GM21786 (cell line): ENCODE measurements around the gene PTX4.
"Not testable (repeated sequence)": the region's sequence is repeated elsewhere in the genome, so short reads cannot be mapped to it uniquely, and the experiment has no call there.

ENCODE experiments used
- ATAC-seq: cut with Tn5 transposase; IDR thresholded peaks from one replicate; pipeline ENCODE4 v1.9.1; 2021; ENCODE audit not compliant: unreplicated experiment

Gene PTX4

GRCh38 chr16:1446296-1447080, 42.3 kb downstream of the PTX4 start:
- no peak for ATAC-seq

- ATAC-seq, result no peak
These were observed 43.1 kb downstream of the PTX4 start for GRCh38 chr16:1445518-1446203.

GRCh38 chr16:1444730-1445517, 43.8 kb downstream of the PTX4 start:
- ATAC-seq, result no peak

GRCh38 chr16:1443980-1444729, 44.6 kb downstream of the PTX4 start, which contains the start of gene CCDC154:
CCDC154 (minus strand) TSS chr16:1444556; CDS start chr16:1444322, 234 bp downstream.
- ATAC-seq, result no peak

- ATAC-seq, result no peak
These were observed 45.3 kb downstream of the PTX4 start for GRCh38 chr16:1443403-1443973.

GRCh38 chr16:1442697-1443096, 46.0 kb downstream of the PTX4 start:
- ATAC-seq, result no peak

GRCh38 chr16:1441391-1441829, 47.3 kb downstream of the PTX4 start:
- ATAC-seq, result no peak

GRCh38 chr16:1439699-1440074, 49.1 kb downstream of the PTX4 start:
- ATAC-seq, result not testable (repeated sequence)

- no peak for ATAC-seq
These were observed 49.6 kb downstream of the PTX4 start for GRCh38 chr16:1439058-1439698.

- no peak for ATAC-seq
These were observed 50.3 kb downstream of the PTX4 start for GRCh38 chr16:1438229-1439057.

- no peak for ATAC-seq
These were observed 51.1 kb downstream of the PTX4 start for GRCh38 chr16:1437606-1438005.

GRCh38 chr16:1436731-1437355, 51.9 kb downstream of the PTX4 start:
- no peak for ATAC-seq

GRCh38 chr16:1435921-1436697, 52.6 kb downstream of the PTX4 start:
- no peak for ATAC-seq
